ENCODE data around the gene TGOLN2. TPM values are rescaled to one million over a fixed set of nuclear protein-coding genes. Genes with fewer than 3 reads are reported as not detected.
"Not testable (repeated sequence)": the region's sequence is repeated elsewhere in the genome, so short reads cannot be mapped to it uniquely, and the experiment has no call there.

The TGOLN2 gene
- 10 to 100 TPM in 11 of 12 donors, not detected in 1; 62.0 to 93.9 (median 70.7) TPM for polyA plus RNA-seq (ENCODE audit: insufficient read length in 12 of 12)
- long read RNA-seq, donor 1, full-length matches to known transcripts: 14 of 129 reads
- long read RNA-seq, donor 1, partial matches to known transcripts: 115 of 129 reads
- long read RNA-seq, donor 1, other reads (novel, unspliced or antisense): 0 of 129 reads
- long read RNA-seq, donor 2, full-length matches to known transcripts: 12 of 50 reads
- long read RNA-seq, donor 2, partial matches to known transcripts: 38 of 50 reads
- long read RNA-seq, donor 2, other reads (novel, unspliced or antisense): 0 of 50 reads
- long read RNA-seq, donor 3, full-length matches to known transcripts: 3 of 10 reads
- long read RNA-seq, donor 3, partial matches to known transcripts: 7 of 10 reads
- long read RNA-seq, donor 3, other reads (novel, unspliced or antisense): 0 of 10 reads
- long read RNA-seq, donor 4, full-length matches to known transcripts: 3 of 10 reads
- long read RNA-seq, donor 4, partial matches to known transcripts: 7 of 10 reads
- long read RNA-seq, donor 4, other reads (novel, unspliced or antisense): 0 of 10 reads
- long read RNA-seq, donor 5, full-length matches to known transcripts: 17 of 39 reads
- long read RNA-seq, donor 5, partial matches to known transcripts: 22 of 39 reads
- long read RNA-seq, donor 5, other reads (novel, unspliced or antisense): 0 of 39 reads
- long read RNA-seq, donor 6, full-length matches to known transcripts: 7 of 26 reads
- long read RNA-seq, donor 6, partial matches to known transcripts: 19 of 26 reads
- long read RNA-seq, donor 6, other reads (novel, unspliced or antisense): 0 of 26 reads
- long read RNA-seq, donor 7, full-length matches to known transcripts: 1 of 13 reads
- long read RNA-seq, donor 7, partial matches to known transcripts: 12 of 13 reads
- long read RNA-seq, donor 7, other reads (novel, unspliced or antisense): 0 of 13 reads
- long read RNA-seq, donor 8, full-length matches to known transcripts: 8 of 26 reads
- long read RNA-seq, donor 8, partial matches to known transcripts: 18 of 26 reads
- long read RNA-seq, donor 8, other reads (novel, unspliced or antisense): 0 of 26 reads
- long read RNA-seq, donor 9, full-length matches to known transcripts: 2 of 17 reads
- long read RNA-seq, donor 9, partial matches to known transcripts: 15 of 17 reads
- long read RNA-seq, donor 9, other reads (novel, unspliced or antisense): 0 of 17 reads
- long read RNA-seq, donor 10, full-length matches to known transcripts: 10 of 23 reads
- long read RNA-seq, donor 10, partial matches to known transcripts: 13 of 23 reads
- long read RNA-seq, donor 10, other reads (novel, unspliced or antisense): 0 of 23 reads
- long read RNA-seq, donor 11, full-length matches to known transcripts: 3 of 31 reads
- long read RNA-seq, donor 11, partial matches to known transcripts: 28 of 31 reads
- long read RNA-seq, donor 11, other reads (novel, unspliced or antisense): 0 of 31 reads

DNA sequence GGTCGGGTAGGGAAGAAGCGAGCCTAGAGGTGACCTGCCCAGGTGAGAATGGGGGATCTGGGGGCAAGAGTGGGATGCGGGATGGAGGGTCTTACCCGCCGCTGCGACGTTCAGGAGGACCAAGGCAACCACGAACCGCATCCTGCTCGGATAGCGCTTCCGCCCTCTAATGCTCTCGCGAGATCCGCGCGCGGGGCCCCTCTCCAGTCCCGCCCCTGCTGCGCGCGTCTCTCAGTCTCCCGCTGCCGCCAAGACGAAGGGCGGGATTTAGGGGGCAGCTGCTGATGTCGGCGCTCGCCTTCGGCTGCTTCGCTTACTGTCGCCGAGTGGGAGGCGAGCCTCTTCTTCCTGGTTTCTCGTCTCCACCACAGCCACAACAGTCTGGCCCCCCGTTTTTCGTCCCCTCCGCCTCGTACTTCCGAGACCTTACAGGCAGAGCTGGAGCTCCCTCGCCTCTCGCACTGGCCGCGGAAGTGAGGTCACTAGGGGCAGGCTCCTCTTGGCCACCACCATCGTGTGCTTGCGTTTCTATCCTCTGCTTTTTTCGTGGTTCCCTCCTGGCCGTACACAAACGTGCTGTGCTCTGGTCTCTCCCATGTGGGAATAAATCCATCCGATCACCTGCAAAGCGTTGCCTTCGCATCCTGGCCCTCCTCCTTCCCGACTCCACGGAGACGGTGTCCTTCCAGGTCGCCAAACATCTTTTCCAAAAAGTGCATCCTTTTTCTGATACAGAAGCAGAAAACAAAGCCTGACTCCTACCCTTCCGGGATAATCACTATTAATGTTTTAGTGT lies at the start of gene TGOLN2:
Gene TGOLN2 (minus strand): TSS at position 168 of the 796 bp plus-strand sequence. CDS start 27 bp downstream, at position 141.
- DNase-seq: peak; percentile 95

DNA sequence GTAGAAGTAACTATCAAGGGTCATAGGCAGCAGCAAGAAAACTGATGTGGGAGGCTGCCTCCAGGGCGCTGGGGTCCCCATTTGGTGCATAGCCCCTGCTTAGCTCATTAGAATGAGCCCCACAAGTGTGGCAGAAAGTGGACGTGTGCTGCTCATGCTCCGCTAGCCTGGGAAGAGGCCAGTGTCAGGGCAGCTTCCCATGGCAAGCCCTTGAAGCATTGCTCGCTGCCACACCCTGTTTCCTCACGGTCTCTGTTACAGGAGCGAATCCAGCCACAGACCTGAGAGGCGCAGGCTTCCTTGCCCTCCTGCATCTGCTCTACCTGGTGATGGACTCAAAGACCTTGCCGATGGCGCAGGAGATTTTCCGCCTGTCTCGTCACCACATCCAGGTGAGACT lies 49.3 kb upstream of the TGOLN2 start:
- DNase-seq: no peak

DNA sequence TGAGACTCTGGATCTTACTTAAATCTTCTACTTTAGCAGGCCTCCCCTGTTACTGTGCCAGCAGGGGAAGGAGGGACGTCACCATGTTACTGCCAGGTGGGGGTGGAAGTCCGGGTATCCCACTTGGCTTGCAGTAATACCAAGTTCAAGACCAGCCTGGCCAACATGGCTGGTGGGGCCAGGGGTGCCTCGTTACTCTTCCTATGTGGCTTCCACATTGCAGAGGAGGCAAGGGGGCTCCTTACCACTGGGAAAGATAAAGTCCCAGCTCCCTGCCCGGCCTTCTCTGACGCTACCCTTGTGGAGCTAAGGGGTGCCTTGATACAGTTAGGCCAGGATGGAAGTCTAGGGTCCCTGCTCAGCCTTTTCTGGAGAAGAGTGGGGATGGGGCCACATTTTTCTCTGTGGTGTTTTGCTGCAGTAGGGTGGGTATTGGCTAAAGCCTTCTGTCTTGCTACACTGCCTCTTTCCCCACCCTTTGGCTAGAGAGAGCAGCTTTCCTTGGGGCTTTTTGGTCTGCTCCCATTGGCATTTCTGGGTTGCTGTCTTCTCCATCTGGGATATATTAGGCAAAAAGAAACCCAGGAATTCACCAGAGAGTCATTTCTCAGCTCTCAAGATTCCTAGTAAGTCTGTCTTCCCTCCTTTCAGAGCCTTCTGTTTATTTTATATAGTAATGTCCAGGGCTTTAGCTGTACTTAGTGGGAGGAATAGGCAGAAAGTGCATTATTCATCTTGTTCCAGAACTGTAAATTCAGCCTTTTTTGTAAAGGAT lies 48.7 kb upstream of the TGOLN2 start:
- DNase-seq: no peak

DNA sequence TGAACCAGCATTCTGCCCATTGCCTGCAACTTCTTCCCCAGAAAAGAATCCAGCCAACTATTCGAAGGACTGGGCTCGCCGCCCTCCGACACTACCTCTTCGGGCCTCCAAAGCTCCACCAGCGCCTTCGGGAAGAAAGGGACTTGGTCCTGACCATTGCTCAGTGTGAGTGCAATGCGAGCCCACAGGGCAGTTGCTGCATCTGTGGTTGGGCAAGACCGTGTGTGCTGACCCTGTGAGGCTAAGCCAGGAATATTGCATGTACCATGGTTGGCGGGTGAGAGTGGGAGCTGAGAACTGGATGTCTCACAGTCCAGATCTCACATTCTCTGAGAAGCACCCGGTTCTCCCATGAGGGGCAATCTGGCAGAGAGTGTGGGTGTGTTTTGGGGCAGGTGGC lies 43.3 kb upstream of the TGOLN2 start:
- no peak for DNase-seq

DNA sequence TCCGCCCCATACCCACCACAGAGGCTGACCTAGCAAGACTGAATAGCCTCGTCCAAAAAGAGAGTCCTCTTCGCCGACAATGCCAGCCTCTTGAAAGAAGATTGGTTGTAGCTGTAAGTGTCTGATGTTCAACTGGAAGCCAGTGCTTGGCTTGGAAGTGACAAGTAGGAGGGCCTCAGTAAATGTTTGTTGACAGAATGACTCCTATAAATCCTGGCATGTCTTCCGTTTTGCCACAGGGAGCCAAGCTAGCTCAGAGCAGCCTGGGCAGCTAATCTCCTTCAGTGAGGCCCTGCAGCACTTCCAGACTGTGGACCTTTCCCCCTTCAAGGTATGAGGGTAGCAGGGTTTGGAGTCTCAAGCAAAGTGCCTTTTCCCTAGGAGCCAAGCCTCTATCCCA lies 41.7 kb upstream of the TGOLN2 start:
- DNase-seq: no peak

DNA sequence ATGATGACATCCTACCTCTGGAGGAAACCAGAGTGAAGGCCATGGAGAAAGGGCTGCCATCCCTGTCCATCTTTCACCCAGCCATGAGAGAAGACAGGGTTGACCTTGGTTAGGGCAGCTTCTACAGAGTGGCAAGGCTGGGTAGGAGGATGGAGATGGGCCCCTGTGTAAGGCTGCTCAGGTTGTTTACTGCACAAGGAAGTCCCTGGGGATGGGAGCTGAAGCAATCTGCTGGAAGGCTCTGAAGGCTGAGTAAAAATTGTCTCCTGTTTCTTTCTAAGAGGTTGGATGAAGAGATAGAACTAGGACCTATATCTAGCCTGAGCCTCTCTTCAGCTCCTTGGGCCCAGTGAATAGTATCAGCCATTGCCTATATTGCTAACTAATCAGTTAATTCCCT lies 41.1 kb upstream of the TGOLN2 start:
- no peak for DNase-seq

DNA sequence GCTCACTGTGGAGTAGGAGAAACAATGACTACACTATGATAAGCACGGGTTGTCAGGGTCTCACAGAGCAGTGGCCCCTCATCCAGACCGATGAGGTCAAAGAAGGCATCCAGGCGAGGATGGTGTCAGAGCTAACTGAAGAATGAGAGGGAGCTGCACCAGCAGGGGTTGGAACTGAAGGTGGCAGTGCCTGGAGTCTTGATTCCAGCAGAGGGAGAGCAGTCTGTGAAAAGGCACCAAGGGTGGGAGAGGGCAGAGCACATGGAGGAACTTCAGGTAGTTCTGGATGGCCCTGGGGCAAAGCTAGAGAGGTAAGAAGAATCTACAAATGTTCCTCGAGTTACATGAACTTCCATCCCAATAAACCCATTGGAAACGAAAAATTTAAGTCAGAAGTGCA lies 39.4 kb upstream of the TGOLN2 start:
- no peak for DNase-seq

DNA sequence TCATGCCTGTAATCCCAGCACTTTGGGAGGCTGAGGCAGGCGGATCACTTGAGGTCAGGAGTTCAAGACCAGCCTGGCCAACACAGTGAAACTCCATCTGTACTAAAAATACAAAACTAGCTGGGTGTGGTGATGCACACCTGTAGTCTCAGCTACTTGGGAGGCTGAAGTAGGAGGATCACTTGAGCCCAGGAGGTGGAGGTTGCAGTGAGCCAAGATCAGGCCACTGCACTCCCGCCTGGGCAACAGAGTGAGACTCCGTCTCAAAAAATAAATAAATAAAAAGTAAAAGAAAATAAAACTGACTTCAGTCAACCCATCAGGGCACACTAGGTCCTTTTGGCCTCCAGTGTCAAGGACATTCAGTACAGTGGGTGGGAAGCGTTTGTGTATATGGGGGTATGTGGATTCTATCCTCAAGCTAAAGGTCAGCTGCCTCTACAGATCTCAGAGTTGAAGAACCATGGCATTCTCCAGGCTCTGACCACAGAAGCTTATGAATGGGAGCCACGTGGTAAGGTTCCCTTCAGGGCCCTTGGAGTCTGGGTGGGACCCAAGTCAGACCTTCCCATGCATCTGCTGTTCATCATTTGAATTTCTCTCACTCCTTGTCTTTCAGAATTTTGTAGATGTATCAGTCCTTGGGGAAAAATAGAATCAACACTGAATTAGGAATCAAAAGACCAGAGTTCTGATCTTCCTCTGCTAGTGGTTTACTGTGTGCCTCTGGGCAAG lies 35.0 kb upstream of the TGOLN2 start:
- not testable (repeated sequence) for DNase-seq

DNA sequence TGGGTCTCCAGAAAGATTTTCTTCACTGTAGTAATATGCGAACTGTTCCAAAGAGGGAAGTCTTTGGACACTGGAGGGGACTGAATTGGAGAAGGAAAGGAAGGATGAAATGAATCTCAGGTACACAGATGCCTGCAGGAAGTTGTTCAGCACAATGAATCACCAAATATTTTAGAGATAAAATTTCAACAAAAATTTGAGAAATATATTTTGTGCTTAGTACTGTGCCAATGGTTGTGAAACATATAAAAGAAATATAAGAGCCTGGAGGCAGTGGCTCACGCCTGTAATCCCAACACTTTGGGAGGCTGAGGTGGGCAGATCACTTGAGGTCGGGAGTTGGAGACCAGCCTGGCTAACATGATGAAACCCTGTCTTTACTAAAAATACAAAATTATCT lies 29.9 kb upstream of the TGOLN2 start:
- DNase-seq: no peak

DNA sequence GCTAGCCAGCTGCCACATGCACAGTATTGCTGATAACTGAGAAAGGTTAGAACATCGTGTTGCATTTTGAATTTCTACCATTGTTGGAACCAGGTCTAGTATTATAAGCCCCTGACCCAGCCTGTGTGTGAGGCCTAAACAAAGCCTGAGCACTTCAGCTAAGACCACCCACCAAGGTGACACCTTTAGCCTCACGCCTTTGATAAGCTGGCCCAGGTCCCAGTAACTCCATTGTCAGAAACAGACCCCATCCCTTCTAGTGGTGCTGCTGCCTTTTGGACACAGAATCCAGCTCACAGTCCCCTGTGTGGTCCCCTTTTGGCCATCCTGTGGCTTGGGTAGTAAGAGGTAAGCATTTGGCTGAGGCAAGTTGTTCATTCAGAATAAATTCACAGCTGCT lies 28.4 kb upstream of the TGOLN2 start:
- DNase-seq: no peak

DNA sequence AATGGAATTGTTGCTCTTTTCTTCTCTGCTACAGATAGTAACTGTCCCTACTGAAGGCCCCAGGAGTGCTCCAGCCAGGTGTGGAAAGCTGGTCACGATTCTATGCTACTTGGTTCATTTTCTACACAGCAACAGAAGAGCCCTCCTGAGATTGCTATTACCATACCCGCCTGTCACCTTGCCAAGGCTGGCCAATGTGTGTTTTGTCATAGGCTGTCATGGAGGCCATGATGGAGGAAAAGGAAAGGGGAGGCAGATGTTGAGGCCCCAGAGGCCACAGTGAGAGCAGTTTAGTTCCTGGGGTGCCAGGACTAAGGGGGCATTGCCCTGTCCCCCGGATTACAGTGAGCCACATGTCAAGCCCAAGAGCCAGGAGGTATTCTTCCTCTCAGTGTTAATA lies 27.7 kb upstream of the TGOLN2 start:
- no peak for DNase-seq

DNA sequence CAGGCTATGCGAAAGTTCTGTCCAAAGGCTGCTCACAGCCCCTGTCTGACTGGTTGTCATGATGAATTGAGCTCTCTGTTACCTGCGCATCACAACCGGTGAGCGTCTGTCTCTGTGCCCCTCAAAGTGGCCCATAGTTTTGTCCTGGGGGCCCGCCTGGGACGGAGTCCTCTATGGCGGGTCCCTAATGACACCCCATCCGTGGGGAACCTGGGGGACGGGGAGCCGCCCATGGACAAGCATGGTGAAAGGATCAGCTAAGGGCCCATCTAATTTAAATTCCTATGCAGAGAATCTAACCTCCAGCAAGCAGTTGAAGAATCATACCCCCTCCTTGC lies 27.3 kb upstream of the TGOLN2 start:
- no peak for DNase-seq

DNA sequence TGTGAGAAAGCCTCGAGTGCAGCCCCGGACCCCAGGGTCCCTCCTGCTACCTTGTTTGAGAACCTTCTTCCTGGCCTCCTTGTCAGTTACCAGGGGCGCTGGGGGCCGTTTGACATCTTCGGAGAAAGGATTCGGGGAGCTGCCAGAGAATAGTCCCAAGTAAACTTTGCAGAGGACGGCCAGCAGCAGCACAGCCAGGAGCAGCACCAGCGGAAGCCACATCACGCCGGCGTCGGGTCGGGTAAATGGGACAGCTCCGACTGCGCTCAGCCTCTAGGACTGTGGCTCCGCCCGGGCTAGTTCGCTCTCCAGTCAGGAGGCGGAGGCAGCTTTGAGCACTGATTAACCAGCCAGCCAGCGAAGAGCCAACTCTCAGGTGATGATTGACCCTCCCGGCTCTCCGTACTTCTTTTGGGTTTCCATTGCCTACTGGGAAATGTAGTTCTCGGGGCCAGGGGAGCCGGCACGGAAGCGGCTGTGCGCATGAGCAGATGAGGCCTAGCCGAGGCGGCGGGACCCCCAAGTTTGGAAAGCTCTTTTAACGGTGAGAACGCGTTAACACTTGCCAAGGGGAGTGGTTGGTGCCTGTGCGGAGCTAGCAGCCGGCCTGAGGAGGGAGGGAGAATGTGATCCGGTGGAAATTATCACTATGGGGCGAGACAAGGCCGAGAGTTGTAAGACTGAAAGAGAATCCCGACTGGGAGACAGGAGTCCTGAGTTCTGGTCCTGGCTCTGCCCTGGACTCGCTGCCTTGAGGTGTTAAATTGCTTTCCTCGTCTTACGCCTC lies 26.7 kb upstream of the TGOLN2 start, which contains the start of the genes ELMOD3 and RETSAT:
Gene ELMOD3 (plus strand): TSS at position 484 of the 787 bp plus-strand sequence. CDS start 2,430 bp downstream, outside the sequence.
Gene RETSAT (minus strand): TSS at position 243 of the 787 bp plus-strand sequence. CDS start 21 bp downstream, at position 222.
- DNase-seq: peak; percentile 99

DNA sequence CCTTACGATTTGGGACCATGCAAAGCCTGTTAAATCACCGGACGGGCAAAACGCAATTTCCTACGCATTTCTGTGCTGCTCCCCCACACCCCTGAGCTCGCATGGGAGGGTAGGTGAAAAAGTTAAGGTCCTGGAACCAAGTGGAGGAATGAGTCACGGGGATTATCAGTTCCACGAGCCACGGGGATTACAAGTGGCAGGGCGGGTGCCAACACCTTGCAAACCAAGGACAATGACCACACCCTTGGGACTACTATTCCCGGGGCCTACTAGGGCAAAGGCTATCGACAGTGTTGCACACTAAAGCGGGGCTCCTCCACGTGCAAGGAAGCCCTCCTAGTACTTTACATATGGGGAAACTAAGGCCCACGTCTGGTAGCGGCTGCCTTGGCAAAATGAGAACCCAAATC lies 26.1 kb upstream of the TGOLN2 start:
- DNase-seq: peak; percentile 17

DNA sequence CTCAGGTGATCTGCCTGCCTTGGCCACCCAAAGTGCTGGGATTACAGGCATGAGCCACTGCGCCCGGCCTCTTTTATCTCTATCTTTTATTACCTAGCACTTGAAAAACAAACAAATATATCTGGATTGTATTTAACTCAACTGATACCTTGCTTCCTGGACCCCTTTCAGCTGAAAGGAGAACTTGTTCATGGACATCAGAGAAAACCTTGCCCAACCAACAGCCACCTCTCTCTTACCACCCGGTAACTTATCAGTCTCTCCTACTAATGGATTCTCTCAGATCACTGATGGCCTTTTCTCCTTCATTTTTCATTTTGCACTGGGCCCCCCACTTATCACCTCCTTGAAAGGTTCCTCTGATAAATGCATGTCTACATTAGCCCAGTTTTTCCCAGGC lies 19.8 kb upstream of the TGOLN2 start:
- no peak for DNase-seq

DNA sequence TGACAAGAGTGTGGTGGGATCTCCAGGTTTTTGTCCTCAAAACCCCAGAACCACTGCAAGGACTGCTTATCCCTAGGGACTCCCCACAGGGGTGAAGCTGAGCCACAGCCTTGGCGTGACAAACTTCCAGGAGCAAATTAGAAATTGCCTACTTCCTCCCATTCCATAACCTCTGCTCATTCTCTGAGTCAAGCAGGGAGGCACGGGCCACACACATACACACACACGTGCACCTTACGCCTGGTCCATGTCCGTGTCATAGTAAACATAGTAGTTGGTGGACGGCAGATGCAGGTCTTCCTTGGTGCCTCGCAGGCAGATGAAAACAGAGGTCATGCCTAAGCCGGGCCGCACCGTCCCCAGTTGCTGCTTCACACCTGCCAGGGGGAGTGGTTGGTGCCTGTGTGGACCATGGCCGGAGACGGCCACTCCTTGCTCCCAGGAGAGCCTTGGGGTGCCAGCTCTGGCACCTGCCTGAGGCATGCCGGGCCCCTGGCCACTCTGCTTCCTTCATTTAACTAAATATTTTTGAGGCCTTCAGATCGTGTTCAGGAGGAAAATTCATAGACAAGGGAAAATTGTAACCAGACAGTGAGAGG lies 16.7 kb upstream of the TGOLN2 start:
- DNase-seq: no peak

DNA sequence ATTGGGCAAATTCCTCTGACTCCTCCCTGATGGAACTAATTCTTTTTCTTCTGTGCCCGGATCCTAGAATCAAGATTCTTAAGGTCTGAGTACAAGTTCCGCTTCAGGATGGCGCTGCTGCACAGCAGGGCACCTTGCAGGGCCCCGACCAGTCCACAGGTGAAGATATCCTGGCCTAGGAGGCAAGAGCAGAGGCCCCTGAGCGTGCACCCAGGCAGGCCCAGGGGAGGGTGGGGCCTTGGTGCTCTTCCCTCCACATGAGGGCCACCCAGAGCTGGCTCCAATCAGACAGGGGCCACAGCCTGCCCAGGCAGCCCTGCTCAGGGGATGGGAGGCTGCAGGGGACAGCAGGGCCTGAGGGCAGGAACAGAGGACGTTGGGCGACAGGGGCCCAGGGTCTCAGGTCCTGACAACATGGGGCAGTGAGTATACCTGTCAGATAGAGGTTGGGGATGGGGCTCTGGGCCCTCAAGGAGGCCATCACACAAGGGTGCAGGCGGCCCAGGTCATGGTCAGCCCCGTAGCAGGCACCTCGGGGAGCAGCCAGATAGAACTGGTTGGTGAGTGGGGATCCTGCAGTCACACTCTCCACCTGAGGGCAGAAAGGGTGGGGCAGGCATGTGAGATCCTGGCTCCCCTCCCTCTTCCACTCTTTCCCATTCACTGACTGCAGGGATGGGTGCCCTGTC lies 15.6 kb upstream of the TGOLN2 start:
- not testable (repeated sequence) for DNase-seq
